Parathyroid adenoma (tissue), 2 donors: ENCODE data around the gene DGKQ.
A peak's percentile ranks its signal among the peaks of the same experiment; 100 is the strongest.

Source experiments
- H2AFZ ChIP-seq: fragments of 300-600 bp; sonication (generic); one replicate; pipeline ENCODE4 v1.7.0; 2017; ENCODE audit warnings: antibody characterized with exemption, mild to moderate bottlenecking
- H3K27ac ChIP-seq: fragments of 300-600 bp; sonication (generic); one replicate; pipeline ENCODE4 v1.7.0; 2017
- H3K27me3 ChIP-seq: fragments of 300-600 bp; sonication (generic); one replicate; pipeline ENCODE4 v1.7.0; 2017; ENCODE audit warnings: low read length; ENCODE audit not compliant: control insufficient read depth, insufficient read depth
- H3K36me3 ChIP-seq: fragments of 300-600 bp; sonication (generic); one replicate; pipeline ENCODE4 v1.7.0; 2017; ENCODE audit warnings: low read length; ENCODE audit not compliant: control insufficient read depth, insufficient read depth
- H3K4me1 ChIP-seq: fragments of 300-600 bp; sonication (generic); one replicate; pipeline ENCODE4 v1.7.0; 2017; ENCODE audit warnings: control low read depth
- H3K4me2 ChIP-seq: fragments of 300-600 bp; sonication (generic); one replicate; pipeline ENCODE4 v1.7.0; 2017; ENCODE audit warnings: low read length
- H3K4me3 ChIP-seq: fragments of 300-600 bp; sonication (generic); one replicate; pipeline ENCODE4 v1.7.0; 2017; ENCODE audit warnings: low read depth, low read length
- H3K79me2 ChIP-seq: fragments of 300-600 bp; sonication (generic); one replicate; pipeline ENCODE4 v1.7.0; 2017; ENCODE audit warnings: control low read depth
- H3K9ac ChIP-seq: fragments of 300-600 bp; sonication (generic); one replicate; pipeline ENCODE4 v1.7.0; 2017; ENCODE audit warnings: mild to moderate bottlenecking
- H3K9me3 ChIP-seq: fragments of 300-600 bp; sonication (generic); one replicate; pipeline ENCODE4 v1.7.0; 2017; ENCODE audit warnings: low read length; ENCODE audit not compliant: control insufficient read depth
- TF ChIP-seq, protein P1 (sequence below): fragments of 300-600 bp; sonication (generic); IDR thresholded peaks from one replicate; pipeline ENCODE4 v1.7.0; 2017; ENCODE audit warnings: antibody characterized with exemption, mild to moderate bottlenecking
- donor health status: primary hyperparathyroidism.

DGKQ gene

DNA sequence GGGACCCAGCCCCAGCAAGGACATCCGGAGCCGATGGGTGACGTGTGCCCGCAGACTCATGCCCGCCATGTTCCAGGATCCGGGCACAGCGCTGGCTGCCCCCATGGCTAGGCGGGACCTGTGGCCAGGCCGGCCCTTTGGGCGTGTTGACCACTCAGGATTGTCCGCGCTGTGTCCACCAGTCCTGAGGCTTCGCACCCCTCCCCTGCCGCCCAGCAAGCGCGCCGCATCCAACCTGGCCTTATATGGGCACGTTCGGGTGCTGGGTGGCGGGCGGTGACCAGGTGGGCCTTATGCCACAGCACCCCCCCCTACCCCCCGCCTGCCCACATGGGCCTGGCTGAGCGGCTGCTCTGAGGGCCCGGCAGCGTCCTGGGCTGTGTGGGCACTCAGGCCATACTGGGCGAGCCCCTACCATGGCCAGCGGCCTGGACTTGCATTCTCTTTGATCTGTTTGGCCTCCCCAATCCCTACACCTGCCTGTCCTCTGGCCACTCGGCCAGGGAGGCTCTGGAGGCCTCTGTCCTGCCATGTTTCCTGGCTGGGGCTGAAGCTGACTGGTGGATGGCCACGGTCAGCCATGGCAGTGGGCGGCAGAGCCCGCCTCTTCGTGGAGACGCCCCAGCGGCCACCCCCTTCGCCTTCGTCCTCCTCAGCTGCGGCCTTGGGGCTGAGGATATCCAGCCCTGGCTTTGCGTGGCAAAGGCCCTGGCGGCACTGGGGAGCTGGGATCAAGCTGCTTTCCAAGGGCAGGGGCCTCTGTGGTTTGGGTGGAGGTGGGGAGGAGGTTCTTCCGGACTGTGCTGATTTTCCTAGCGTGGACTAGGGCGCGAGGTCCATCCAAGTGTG is 40.1 kb upstream of the DGKQ start:
- no peaks in the 10 kb centered on the region for H3K27me3 ChIP-seq
- no peaks in the 10 kb centered on the region for H3K9me3 ChIP-seq
- H3K36me3 ChIP-seq = no peaks in the 10 kb centered on the region
- no peak overlapping the region for H3K4me3 ChIP-seq
- TF ChIP-seq, protein P1, sequence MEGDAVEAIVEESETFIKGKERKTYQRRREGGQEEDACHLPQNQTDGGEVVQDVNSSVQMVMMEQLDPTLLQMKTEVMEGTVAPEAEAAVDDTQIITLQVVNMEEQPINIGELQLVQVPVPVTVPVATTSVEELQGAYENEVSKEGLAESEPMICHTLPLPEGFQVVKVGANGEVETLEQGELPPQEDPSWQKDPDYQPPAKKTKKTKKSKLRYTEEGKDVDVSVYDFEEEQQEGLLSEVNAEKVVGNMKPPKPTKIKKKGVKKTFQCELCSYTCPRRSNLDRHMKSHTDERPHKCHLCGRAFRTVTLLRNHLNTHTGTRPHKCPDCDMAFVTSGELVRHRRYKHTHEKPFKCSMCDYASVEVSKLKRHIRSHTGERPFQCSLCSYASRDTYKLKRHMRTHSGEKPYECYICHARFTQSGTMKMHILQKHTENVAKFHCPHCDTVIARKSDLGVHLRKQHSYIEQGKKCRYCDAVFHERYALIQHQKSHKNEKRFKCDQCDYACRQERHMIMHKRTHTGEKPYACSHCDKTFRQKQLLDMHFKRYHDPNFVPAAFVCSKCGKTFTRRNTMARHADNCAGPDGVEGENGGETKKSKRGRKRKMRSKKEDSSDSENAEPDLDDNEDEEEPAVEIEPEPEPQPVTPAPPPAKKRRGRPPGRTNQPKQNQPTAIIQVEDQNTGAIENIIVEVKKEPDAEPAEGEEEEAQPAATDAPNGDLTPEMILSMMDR = no peak
- no peak overlapping the region for H2AFZ ChIP-seq
- no peak overlapping the region for H3K4me2 ChIP-seq
- H3K79me2 ChIP-seq = no peaks in the 10 kb centered on the region
- H3K27ac ChIP-seq = no peak overlapping the region
- H3K4me1 ChIP-seq = no peaks in the 10 kb centered on the region
- H3K9ac ChIP-seq = no peak overlapping the region

DNA sequence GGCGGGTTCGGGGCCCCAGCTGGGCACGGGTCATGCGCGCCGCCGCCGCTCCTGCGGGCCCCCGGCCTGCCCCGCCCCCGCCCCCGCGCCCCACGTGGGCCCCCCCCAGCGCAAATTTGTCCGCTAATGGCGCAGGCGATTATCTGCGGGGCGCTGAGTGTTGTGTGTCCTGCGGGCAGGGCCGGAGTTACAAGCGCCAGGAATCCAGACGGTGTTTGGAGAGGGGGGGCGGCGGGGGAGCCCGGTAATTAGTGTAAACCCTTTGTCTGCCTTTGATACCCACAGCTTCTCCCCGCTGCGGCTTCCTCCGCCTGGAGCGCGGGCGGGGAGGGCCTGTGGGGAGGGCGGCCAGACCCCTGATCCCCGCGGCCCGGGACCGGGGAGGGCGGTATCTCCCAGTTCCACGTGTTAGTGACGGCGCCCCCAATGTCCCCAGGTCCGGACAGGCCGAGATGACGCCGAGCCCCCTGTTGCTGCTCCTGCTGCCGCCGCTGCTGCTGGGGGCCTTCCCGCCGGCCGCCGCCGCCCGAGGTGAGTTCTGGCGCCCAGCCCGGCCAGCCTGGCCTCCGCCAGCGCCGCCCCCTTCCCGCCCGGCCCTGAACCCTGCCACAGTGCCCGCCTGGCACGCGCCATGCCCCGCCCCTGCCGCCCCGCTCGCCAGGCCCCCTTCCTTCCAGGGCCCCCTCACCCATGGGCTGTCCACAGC is 38.8 kb upstream of the DGKQ start:
- no peaks in the 10 kb centered on the region for H3K27me3 ChIP-seq
- peak overlapping the region; percentile 76 for H3K4me2 ChIP-seq
- no peak overlapping the region for H3K27ac ChIP-seq
- H3K4me3 ChIP-seq = peak overlapping the region; percentile 40
- H3K79me2 ChIP-seq = no peaks in the 10 kb centered on the region
- H3K9ac ChIP-seq = no peak overlapping the region
- H2AFZ ChIP-seq = peak overlapping the region; percentile 56
- no peaks in the 10 kb centered on the region for H3K36me3 ChIP-seq
- no peaks in the 10 kb centered on the region for H3K4me1 ChIP-seq
- TF ChIP-seq, protein P1 = no peak
- no peaks in the 10 kb centered on the region for H3K9me3 ChIP-seq

DNA sequence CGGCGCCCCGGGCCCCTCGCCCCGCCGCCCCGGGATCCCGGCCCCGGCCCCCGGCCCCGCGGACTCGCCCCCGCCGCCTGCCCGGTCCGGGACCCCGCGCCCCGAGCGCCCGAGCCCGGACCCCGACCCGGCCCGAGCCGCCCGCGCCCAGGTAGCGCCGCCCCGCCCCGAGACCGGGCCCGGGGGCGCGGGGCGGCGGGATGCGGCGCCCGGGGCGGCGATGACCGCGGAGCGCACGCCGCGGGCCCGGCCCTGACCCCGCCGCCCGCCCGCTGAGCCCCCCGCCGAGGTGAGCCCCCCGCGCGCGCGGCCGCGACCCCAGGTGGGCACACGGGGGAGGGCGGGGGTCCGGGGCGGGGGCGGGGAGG is 38.3 kb upstream of the DGKQ start:
- Histone ChIP-seq H3K36me3 (no peaks in the 10 kb centered on the region), H3K4me2 (no peak overlapping the region), H3K27me3 (no peaks in the 10 kb centered on the region), H2AFZ (no peak overlapping the region), H3K9ac (no peak overlapping the region), H3K79me2 (no peaks in the 10 kb centered on the region), H3K27ac (no peak overlapping the region), H3K4me3 (no peak overlapping the region), H3K4me1 (no peaks in the 10 kb centered on the region), H3K9me3 (no peaks in the 10 kb centered on the region)
- TF ChIP-seq, protein P1 = no peak

DNA sequence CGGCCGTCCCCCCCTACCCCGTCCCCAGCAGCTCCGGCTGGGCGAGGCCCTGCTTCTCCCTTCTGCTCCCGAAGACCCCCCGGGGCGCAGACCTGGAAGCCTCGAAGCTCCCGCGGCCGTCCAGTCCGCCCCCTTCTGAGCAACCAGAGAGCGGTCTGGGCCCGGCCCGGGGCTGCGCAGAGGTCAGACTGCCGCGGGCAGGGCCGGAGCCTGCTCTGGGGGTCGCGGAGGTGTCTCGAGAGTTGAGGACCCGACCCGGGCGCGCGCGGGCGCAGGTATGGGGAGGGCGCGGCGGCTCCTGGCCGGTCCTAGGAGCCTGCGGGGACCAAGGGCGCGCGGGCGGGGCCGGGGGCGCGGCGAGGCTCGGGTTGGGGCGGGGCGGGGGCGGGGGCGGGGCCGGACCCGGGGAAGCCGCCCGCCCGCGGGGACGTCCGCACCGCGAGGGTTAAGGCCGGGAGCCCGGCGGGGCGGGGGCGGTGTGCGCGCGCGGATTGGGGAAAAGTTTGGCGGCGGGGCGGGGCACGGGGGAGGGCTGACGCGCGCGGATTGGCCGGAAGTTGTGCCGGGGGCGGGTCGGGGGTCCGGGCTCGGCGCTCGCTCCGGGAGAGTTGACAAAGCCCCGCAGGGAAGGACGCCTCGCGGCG is 37.8 kb upstream of the DGKQ start, which contains the start of gene FGFRL1:
TSS of gene FGFRL1 (plus strand) at position 605 of the 644 bp plus-strand sequence. CDS start 860 bp downstream, outside the sequence.
- Histone ChIP-seq H3K27me3 (no peaks in the 10 kb centered on the region), H3K36me3 (no peaks in the 10 kb centered on the region), H3K9ac (no peak within 1 kb of the TSS), H3K27ac (peak within 1 kb of the TSS; percentile 49), H3K4me2 (peak within 1 kb of the TSS; percentile 95), H3K9me3 (no peaks in the 10 kb centered on the region), H2AFZ (peak within 1 kb of the TSS; percentile 69), H3K79me2 (no peaks in the 10 kb centered on the region), H3K4me1 (no peaks in the 10 kb centered on the region), H3K4me3 (peak within 1 kb of the TSS; percentile 61)
- TF ChIP-seq, protein P1 = no peak
